Measurements from ENCODE around the gene DNM1L.

DNM1L gene

GRCh38 chr12:32679091-32679919 lies at the start of gene DNM1L:
TSS of gene DNM1L (plus strand) at chr12:32679301. CDS start at chr12:32679364, 63 bp downstream.
- no peaks in the 10 kb centered on the region for H3K27me3 Mint-ChIP-seq
- H3K4me1 Mint-ChIP-seq (ENCODE audit: low read depth) = peaks cover 31% of the 10 kb centered on the region
- H3K36me3 Mint-ChIP-seq (ENCODE audit: low read depth) = peaks cover 30% of the 10 kb centered on the region
- peak within 1 kb of the TSS; percentile 94 for H3K27ac Mint-ChIP-seq
- no peaks in the 10 kb centered on the region for H3K9me3 Mint-ChIP-seq
- peak; percentile 92 for DNase-seq
- H3K4me3 Mint-ChIP-seq = peak within 1 kb of the TSS; percentile 89

DNA sequence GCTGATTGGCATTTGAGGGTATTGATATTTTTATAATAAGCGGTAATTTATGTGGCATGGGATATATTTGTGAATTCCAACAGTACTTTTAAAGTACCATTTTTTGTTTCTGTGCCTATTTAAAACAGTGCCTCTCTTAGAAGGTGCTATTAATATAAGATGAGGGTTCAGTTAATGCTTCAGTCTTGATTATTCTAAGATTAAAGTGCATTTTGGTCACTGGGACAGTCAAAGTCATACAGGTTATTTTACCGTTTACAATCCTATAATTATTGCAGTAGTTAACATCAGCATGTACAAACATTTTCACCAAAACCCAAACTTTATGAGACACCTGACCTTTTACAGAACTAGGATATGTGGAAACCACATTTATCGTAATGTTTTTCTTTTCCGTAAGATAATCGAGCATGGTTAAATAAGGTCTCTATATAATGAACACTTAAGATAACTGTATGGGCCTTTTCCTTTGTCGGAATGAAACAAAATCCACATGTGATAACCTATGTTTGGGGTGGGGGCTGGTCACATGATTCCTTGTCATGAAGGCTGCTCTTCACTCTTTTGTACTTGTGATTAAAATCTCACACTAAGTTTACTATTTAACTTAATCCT lies 37.7 kb upstream of the DNM1L start:
- Mint-ChIP-seq H3K36me3 (ENCODE audit: low read depth) (no peaks in the 10 kb centered on the region), H3K9me3 (no peaks in the 10 kb centered on the region), H3K27me3 (no peaks in the 10 kb centered on the region), H3K4me3 (no peak overlapping the region), H3K4me1 (ENCODE audit: low read depth) (no peaks in the 10 kb centered on the region), H3K27ac (no peak overlapping the region)
- no peak for DNase-seq

- no peak for DNase-seq
- no peak overlapping the region for H3K4me3 Mint-ChIP-seq
- no peaks in the 10 kb centered on the region for H3K36me3 Mint-ChIP-seq (ENCODE audit: low read depth)
- H3K27me3 Mint-ChIP-seq = no peaks in the 10 kb centered on the region
- H3K9me3 Mint-ChIP-seq = no peaks in the 10 kb centered on the region
- H3K4me1 Mint-ChIP-seq (ENCODE audit: low read depth) = no peaks in the 10 kb centered on the region
- H3K27ac Mint-ChIP-seq = no peak overlapping the region
These were observed 34.7 kb upstream of the DNM1L start for GRCh38 chr12:32644431-32644830.

DNA sequence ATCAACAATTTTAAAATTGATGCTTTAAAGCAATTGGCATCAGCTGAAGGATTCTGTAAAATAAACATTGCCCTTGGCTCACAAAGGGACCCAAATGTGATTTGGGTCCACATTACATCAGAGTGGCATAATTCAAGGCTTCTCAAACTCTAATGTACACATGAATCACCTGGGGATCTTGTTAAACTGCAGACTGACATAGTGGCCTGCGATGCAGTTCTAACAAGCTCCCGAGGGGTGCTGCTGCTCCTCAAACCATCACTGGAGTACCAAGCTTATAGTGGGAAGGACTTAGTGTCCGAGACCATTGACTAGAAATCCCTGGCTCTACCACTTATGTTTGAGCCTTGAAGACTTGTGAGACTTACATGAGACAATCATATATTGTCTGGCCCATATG lies 31.8 kb upstream of the DNM1L start:
- DNase-seq = no peak
- Mint-ChIP-seq H3K36me3 (ENCODE audit: low read depth) (no peaks in the 10 kb centered on the region), H3K9me3 (no peaks in the 10 kb centered on the region), H3K4me3 (no peak overlapping the region), H3K4me1 (ENCODE audit: low read depth) (no peaks in the 10 kb centered on the region), H3K27ac (no peak overlapping the region), H3K27me3 (no peaks in the 10 kb centered on the region)

- Mint-ChIP-seq H3K4me3 (no peak overlapping the region), H3K27ac (no peak overlapping the region), H3K27me3 (no peaks in the 10 kb centered on the region), H3K4me1 (ENCODE audit: low read depth) (no peaks in the 10 kb centered on the region), H3K36me3 (ENCODE audit: low read depth) (no peaks in the 10 kb centered on the region), H3K9me3 (no peaks in the 10 kb centered on the region)
- no peak for DNase-seq
These were observed 28.6 kb upstream of the DNM1L start for GRCh38 chr12:32650508-32650907.

DNA sequence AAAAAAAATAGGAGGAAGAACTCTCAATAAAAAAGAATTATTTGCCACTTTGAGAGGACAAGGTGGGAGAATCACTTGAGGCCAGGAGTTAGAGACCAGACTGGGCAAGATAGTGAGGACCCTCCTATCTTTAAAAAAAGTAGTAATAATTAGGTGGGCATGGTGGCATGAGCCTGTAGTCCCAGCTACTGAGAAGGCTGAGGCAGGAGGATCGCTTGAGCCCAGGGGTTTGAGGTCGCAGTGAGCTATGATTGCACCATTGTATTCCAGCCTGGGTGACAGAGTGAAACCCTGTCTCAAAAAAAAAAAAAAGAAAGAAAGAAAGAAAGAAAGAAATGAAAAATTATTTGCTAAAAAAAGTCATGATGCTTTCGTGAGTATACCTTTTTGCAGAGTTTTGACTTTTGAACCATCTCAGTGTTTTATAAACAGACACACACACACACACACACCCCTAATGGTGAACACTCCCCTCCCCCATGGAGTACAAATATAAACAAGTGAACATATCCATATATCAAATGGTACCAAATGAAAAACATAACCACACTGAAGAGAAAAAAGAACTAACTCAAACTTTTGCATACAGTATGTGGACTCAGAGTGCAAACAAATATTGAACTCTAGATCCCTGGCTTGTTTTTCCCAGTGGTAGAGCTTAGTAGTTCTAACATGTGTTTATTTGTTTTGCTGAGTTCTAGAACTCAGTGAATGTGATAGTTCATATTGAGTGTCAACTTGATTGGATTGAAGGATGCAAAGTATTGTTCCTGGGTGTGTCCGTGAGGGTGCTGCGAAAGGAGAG lies 27.7 kb upstream of the DNM1L start:
- Mint-ChIP-seq H3K9me3 (no peaks in the 10 kb centered on the region), H3K4me1 (ENCODE audit: low read depth) (no peaks in the 10 kb centered on the region), H3K27ac (no peak overlapping the region), H3K27me3 (no peaks in the 10 kb centered on the region), H3K4me3 (no peak overlapping the region), H3K36me3 (ENCODE audit: low read depth) (no peaks in the 10 kb centered on the region)
- DNase-seq = no peak

DNA sequence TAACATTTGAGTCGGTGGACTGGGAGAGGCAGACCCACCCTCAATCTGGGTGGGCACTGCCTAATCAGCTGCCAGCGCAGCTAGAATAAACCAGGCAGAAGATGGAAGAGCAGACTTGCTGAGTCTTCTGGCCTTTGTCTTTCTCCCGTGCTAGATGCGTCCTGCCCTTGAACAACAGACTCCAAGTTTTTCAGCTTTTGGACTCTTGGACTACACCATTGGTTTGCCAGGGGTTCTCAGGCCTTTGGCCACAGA lies 27.2 kb upstream of the DNM1L start:
- Mint-ChIP-seq H3K4me3 (no peak overlapping the region), H3K27me3 (no peaks in the 10 kb centered on the region), H3K9me3 (no peaks in the 10 kb centered on the region), H3K27ac (no peak overlapping the region), H3K4me1 (ENCODE audit: low read depth) (no peaks in the 10 kb centered on the region), H3K36me3 (ENCODE audit: low read depth) (no peaks in the 10 kb centered on the region)
- DNase-seq = no peak

DNA sequence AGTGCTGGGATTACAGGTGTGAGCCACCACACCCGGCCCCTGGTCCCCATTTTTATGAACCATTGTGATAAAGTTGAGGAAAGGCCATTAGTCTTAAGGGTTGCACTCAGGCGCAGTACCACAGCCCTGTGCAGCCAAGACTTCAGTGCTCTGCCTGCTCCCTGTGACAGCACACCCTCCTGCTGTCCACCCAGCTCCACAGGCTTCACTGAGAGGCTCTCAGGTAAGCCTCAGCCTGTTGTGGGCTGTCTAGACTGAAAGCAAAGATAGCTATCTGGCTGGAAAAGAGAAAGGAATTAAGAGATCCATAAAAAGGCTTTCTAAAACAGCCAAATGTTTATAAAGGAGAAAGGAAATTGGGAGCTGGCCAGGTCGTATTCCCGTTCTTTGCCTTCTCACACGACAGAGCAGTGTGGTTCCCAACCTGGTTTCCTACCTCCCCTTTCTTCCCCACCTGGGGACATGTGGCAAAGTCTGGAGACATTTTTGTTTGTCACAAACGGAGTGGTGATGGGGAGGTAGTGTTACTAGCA lies 19.1 kb upstream of the DNM1L start:
- no peak overlapping the region for H3K4me3 Mint-ChIP-seq
- no peaks in the 10 kb centered on the region for H3K27me3 Mint-ChIP-seq
- no peak for DNase-seq
- no peak overlapping the region for H3K27ac Mint-ChIP-seq
- peaks cover 4% of the 10 kb centered on the region for H3K4me1 Mint-ChIP-seq (ENCODE audit: low read depth)
- H3K9me3 Mint-ChIP-seq = no peaks in the 10 kb centered on the region
- no peaks in the 10 kb centered on the region for H3K36me3 Mint-ChIP-seq (ENCODE audit: low read depth)

GRCh38 chr12:32661706-32662105 lies 17.4 kb upstream of the DNM1L start:
- no peak for DNase-seq
- peaks cover 4% of the 10 kb centered on the region for H3K4me1 Mint-ChIP-seq (ENCODE audit: low read depth)
- H3K27ac Mint-ChIP-seq = no peak overlapping the region
- H3K4me3 Mint-ChIP-seq = no peak overlapping the region
- H3K27me3 Mint-ChIP-seq = no peaks in the 10 kb centered on the region
- no peaks in the 10 kb centered on the region for H3K9me3 Mint-ChIP-seq
- no peaks in the 10 kb centered on the region for H3K36me3 Mint-ChIP-seq (ENCODE audit: low read depth)

DNA sequence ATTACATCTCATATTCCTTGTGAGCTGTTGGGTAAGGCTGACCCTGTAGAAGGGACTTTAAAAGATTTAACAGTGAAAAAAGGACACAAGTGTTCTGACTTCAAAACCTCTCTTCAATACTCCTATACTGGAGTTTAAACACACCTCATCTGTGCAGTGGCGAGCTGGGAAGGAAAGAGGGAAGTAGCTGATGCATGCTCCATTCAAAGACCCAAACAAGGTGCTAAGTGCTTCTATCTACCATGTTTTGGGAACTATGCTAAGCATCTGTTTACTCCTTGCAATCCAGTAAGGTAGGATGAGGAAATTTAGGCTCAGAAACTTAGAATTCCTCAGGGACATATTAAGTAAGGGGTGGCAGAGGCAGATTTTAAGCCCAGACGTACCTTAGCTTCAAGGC lies 16.4 kb upstream of the DNM1L start:
- H3K4me3 Mint-ChIP-seq = no peak overlapping the region
- H3K27me3 Mint-ChIP-seq = peaks cover 4% of the 10 kb centered on the region
- DNase-seq = no peak
- H3K36me3 Mint-ChIP-seq (ENCODE audit: low read depth) = no peaks in the 10 kb centered on the region
- H3K9me3 Mint-ChIP-seq = no peaks in the 10 kb centered on the region
- H3K4me1 Mint-ChIP-seq (ENCODE audit: low read depth) = peaks cover 4% of the 10 kb centered on the region
- H3K27ac Mint-ChIP-seq = no peak overlapping the region

DNA sequence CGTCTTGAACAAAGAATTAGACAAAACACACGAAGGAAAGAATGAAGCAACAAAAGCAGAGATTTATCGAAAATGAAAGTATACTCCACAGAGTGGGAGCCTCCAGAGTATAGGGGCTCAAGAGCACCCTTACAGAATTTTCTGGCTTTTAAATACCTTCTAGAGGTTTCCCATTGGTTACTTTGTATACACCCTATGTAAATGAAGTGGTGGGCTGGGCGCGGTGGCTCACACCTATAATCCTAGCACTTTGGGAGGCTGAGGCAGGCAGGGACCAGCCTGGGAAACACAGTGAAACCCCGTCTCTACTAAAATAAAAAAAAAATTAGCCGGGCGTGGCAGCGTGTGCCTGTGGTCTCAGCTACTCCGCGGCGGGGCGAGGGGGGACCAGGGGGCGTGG lies 13.1 kb upstream of the DNM1L start:
- Mint-ChIP-seq H3K4me1 (ENCODE audit: low read depth) (no peaks in the 10 kb centered on the region), H3K27ac (no peak overlapping the region), H3K9me3 (peaks cover 7% of the 10 kb centered on the region), H3K36me3 (ENCODE audit: low read depth) (no peaks in the 10 kb centered on the region), H3K27me3 (peaks cover 4% of the 10 kb centered on the region), H3K4me3 (peak overlapping the region; percentile 23)
- no peak for DNase-seq

DNA sequence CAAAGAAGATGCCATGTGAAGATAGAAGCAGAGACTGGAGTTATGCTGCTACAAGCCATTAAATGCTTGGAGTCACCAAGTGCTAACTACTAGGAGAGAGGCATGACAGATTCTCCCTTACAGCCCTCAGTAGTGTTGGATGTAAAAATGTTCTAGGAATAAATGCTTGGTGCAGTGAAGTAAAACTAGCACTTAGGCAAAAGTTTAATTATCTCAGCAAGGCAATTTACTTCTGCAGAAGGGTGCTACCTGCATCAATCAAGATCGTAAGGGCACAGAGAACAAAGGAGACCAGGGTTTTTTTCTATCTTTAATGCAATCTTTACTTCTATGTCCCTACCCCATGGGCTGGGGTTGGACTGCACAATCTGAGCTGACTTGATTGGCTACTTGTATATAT lies 9.5 kb upstream of the DNM1L start:
- no peak overlapping the region for H3K27ac Mint-ChIP-seq
- no peak overlapping the region for H3K4me3 Mint-ChIP-seq
- H3K27me3 Mint-ChIP-seq = peaks cover 4% of the 10 kb centered on the region
- no peaks in the 10 kb centered on the region for H3K4me1 Mint-ChIP-seq (ENCODE audit: low read depth)
- peaks cover 7% of the 10 kb centered on the region for H3K9me3 Mint-ChIP-seq
- DNase-seq = no peak
- H3K36me3 Mint-ChIP-seq (ENCODE audit: low read depth) = no peaks in the 10 kb centered on the region

DNA sequence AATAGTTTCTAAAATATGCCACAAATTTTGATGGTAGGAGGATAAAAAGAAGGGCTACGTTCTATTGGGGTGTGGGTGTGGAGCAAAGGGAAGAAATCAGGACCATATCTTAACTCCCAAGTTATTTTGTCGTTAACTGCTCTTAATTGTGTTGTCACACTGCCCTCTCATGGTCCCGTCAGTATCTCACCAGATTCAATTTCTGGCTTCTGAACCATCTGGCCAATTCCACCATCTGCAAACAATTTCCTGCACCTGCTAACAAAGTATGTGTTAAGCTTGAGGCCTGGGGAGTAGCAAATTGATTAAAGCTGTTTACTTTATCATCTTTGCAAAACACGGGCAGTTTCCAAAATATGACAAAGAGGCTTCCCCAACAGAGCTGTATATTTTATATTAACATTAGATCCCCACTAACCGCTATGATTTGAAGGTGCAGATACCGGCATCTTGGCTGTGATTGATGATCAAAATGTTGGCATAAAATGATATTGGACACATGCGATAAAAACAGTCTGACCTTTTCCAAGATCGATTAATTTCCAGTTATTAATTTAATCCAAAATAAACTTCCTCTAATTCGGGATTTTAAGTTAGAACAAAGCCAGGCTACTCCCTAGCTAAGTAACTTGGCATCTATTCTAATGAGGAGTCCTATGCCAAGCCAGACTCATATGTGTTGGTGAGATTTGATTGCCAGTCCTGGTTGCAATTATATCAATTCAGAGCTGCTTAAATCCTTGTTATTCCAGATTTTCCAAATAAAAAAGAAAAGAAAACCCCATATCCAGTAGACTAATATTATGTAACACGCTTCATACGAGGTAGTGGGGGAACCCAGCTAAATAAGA lies 6.9 kb upstream of the DNM1L start:
- no peak for DNase-seq
- Mint-ChIP-seq H3K4me3 (no peak overlapping the region), H3K27ac (no peak overlapping the region)

GRCh38 chr12:32679920-32680237 lies 778 bp downstream of the DNM1L start:
- Mint-ChIP-seq H3K27ac (peak overlapping the region; percentile 91), H3K4me3 (peak overlapping the region; percentile 89), H3K27me3 (no peaks in the 10 kb centered on the region), H3K36me3 (ENCODE audit: low read depth) (peaks cover 36% of the 10 kb centered on the region), H3K4me1 (ENCODE audit: low read depth) (peaks cover 31% of the 10 kb centered on the region), H3K9me3 (no peaks in the 10 kb centered on the region)
- no peak for DNase-seq

More for the DNA sequence above, 6.9 kb upstream of the DNM1L start:
- Mint-ChIP-seq H3K4me1 (ENCODE audit: low read depth) (no peaks in the 10 kb centered on the region), H3K9me3 (peaks cover 7% of the 10 kb centered on the region), H3K27me3 (no peaks in the 10 kb centered on the region), H3K36me3 (ENCODE audit: low read depth) (no peaks in the 10 kb centered on the region)
